Measurements from ENCODE around the gene SLC8A1. TPM values are rescaled to one million over a fixed set of nuclear protein-coding genes. Genes with fewer than 3 reads are reported as not detected.

SLC8A1 gene
- total RNA-seq, 1 donor from 2014 or later: 5.6 TPM

- no peaks in the 10 kb centered on the region for H3K27me3 ChIP-seq
- H3K4me1 ChIP-seq: no peaks in the 10 kb centered on the region
- H3K27ac ChIP-seq: no peak overlapping the region
- no peaks in the 10 kb centered on the region for H3K9me3 ChIP-seq
- H3K4me3 ChIP-seq: no peak overlapping the region
- DNase-seq (ENCODE audit: low spot score in 2 of 2): no peak
- intact Hi-C loops (cut with DNase I): no loop called here
- TF ChIP-seq CTCF (IDR thresholded peaks at IDR 0.05): no peak
- H3K36me3 ChIP-seq: no peaks in the 10 kb centered on the region
Observed at GRCh38 chr2:40228310-40228709, 223.6 kb downstream of the SLC8A1 start.

GRCh38 chr2:40227210-40227609, 224.7 kb downstream of the SLC8A1 start:
- no peaks in the 10 kb centered on the region for H3K9me3 ChIP-seq
- no peak overlapping the region for H3K4me3 ChIP-seq
- no peaks in the 10 kb centered on the region for H3K4me1 ChIP-seq
- no peak overlapping the region for H3K27ac ChIP-seq
- TF ChIP-seq CTCF (IDR thresholded peaks at IDR 0.05): no peak
- H3K27me3 ChIP-seq: no peaks in the 10 kb centered on the region
- no peak for DNase-seq (ENCODE audit: low spot score in 2 of 2)
- H3K36me3 ChIP-seq: no peaks in the 10 kb centered on the region
- intact Hi-C loops (cut with DNase I): no loop called here

- Histone ChIP-seq H3K27me3 (no peaks in the 10 kb centered on the region), H3K4me3 (no peak overlapping the region), H3K36me3 (no peaks in the 10 kb centered on the region), H3K27ac (no peak overlapping the region), H3K9me3 (no peaks in the 10 kb centered on the region), H3K4me1 (no peaks in the 10 kb centered on the region)
- intact Hi-C loops (cut with DNase I): no loop called here
- no peak for DNase-seq (ENCODE audit: low spot score in 2 of 2)
- no peak for TF ChIP-seq CTCF (IDR thresholded peaks at IDR 0.05)
Observed at GRCh38 chr2:40226637-40227036, 225.3 kb downstream of the SLC8A1 start.

- Histone ChIP-seq H3K9me3 (no peaks in the 10 kb centered on the region), H3K27me3 (no peaks in the 10 kb centered on the region), H3K4me3 (no peak overlapping the region), H3K27ac (no peak overlapping the region), H3K36me3 (no peaks in the 10 kb centered on the region), H3K4me1 (no peaks in the 10 kb centered on the region)
- no peak for DNase-seq (ENCODE audit: low spot score in 2 of 2)
- intact Hi-C loops (cut with DNase I): no loop called here
- no peak for TF ChIP-seq CTCF (IDR thresholded peaks at IDR 0.05)
Observed at GRCh38 chr2:40225670-40226210, 226.2 kb downstream of the SLC8A1 start.

GRCh38 chr2:40224318-40224717, 227.6 kb downstream of the SLC8A1 start:
- Histone ChIP-seq H3K4me1 (peaks cover 0 to 3% of the 10 kb centered on the region in 2 donors), H3K9me3 (no peaks in the 10 kb centered on the region), H3K4me3 (no peak overlapping the region), H3K36me3 (no peaks in the 10 kb centered on the region), H3K27ac (no peak overlapping the region), H3K27me3 (no peaks in the 10 kb centered on the region)
- no peak for DNase-seq (ENCODE audit: low spot score in 2 of 2)
- no peak for TF ChIP-seq CTCF (IDR thresholded peaks at IDR 0.05)
- intact Hi-C loops (cut with DNase I): no loop called here
